Measurements from ENCODE around the gene CCDC154.

GRCh38 chr16:1481906-1482835, 37.8 kb upstream of the CCDC154 start:
- TF ChIP-seq CTCF (conservative IDR thresholded peaks at IDR 0.05) (no peak), ZFX (IDR thresholded peaks at IDR 0.05) (no peak)

All from C4-2B (cell line).